Small intestine (tissue), 7 donors: Measurements from ENCODE around the gene FAM83C. TPM values are rescaled to one million over a fixed set of nuclear protein-coding genes. Genes with fewer than 3 reads are reported as not detected.
A peak's percentile ranks its signal among the peaks of the same experiment; 100 is the strongest.

Experiments
- DNase-seq, 2 donors: peaks; one replicate each; pipeline versions ENCODE4 v3.0.0 to v3.0.0-alpha.2; 2013
- FAIRE-seq: peaks from 2 replicates; lab custom pipeline; 2012; peaks lifted over from hg19 to GRCh38; lab: Jason Lieb, UNC
- H3K27ac ChIP-seq, 3 donors: one replicate each; pipeline ENCODE4 v1.5.1; 2013; ENCODE audit warnings: low read length in 2 of 3, mild to moderate bottlenecking in 2 of 3, control low read depth in 1 of 3, inconsistent platforms in 1 of 3, low read depth in 1 of 3, moderate library complexity in 1 of 3
- H3K27me3 ChIP-seq, 3 donors: one replicate each; pipeline ENCODE4 v1.6.1; 2013; ENCODE audit warnings: low read length in 3 of 3, inconsistent platforms in 1 of 3; ENCODE audit not compliant: control insufficient read depth in 3 of 3, insufficient read depth in 3 of 3
- H3K36me3 ChIP-seq, 3 donors: one replicate each; pipeline ENCODE4 v1.6.1; 2013; ENCODE audit warnings: low read length in 3 of 3, inconsistent platforms in 1 of 3, low read depth in 1 of 3, mild to moderate bottlenecking in 1 of 3, moderate library complexity in 1 of 3; ENCODE audit not compliant: control insufficient read depth in 3 of 3, insufficient read depth in 2 of 3
- H3K4me1 ChIP-seq, 3 donors: one replicate each; pipeline ENCODE4 v1.6.1; 2013; ENCODE audit warnings: low read length in 2 of 3, inconsistent platforms in 1 of 3, low read depth in 1 of 3, mild to moderate bottlenecking in 1 of 3, moderate library complexity in 1 of 3; ENCODE audit not compliant: control insufficient read depth in 3 of 3, insufficient read depth in 2 of 3
- H3K4me3 ChIP-seq, 3 donors: one replicate each; pipeline ENCODE4 v1.5.1; 2013; ENCODE audit warnings: low read length in 3 of 3, control low read depth in 1 of 3, inconsistent platforms in 1 of 3, low read depth in 1 of 3, mild to moderate bottlenecking in 1 of 3, moderate library complexity in 1 of 3
- H3K9me3 ChIP-seq, 2 donors: one replicate each; pipeline ENCODE4 v1.6.1; 2013; ENCODE audit warnings: low read depth in 1 of 2, low read length in 1 of 2; ENCODE audit not compliant: control insufficient read depth in 2 of 2, insufficient read depth in 1 of 2
- WGBS, 3 donors: extraction: QIAGEN DNeasy Blood & Tissue Kit; methylation state at CpG; one replicate each; pipeline ENCODE4 v1.1.7; 2013; 5-methylcytosine and 5-hydroxymethylcytosine counted together
- polyA plus RNA-seq, 4 donors: library from polyadenylated mRNA; stranded (reverse) in 3 of 4; unstranded in 1 of 4; fragments of 200-250 nt in 3 of 4; fragments of 120-200 nt in 1 of 4; gene quantifications; one replicate each; pipeline versions ENCODE4 v1.2.1 to v1.2.3, GENCODE V29; 2013
- donor health status: healthy with polysubstance abuse.
- donor health status: control.
- donor health status: control.
- donor health status: Bipolar disorder and iron deficiency.
- donor health status: healthy.

Gene FAM83C
- polyA plus RNA-seq, 4 donors: 0.04 to 0.27 TPM; not detected in 2

DNA sequence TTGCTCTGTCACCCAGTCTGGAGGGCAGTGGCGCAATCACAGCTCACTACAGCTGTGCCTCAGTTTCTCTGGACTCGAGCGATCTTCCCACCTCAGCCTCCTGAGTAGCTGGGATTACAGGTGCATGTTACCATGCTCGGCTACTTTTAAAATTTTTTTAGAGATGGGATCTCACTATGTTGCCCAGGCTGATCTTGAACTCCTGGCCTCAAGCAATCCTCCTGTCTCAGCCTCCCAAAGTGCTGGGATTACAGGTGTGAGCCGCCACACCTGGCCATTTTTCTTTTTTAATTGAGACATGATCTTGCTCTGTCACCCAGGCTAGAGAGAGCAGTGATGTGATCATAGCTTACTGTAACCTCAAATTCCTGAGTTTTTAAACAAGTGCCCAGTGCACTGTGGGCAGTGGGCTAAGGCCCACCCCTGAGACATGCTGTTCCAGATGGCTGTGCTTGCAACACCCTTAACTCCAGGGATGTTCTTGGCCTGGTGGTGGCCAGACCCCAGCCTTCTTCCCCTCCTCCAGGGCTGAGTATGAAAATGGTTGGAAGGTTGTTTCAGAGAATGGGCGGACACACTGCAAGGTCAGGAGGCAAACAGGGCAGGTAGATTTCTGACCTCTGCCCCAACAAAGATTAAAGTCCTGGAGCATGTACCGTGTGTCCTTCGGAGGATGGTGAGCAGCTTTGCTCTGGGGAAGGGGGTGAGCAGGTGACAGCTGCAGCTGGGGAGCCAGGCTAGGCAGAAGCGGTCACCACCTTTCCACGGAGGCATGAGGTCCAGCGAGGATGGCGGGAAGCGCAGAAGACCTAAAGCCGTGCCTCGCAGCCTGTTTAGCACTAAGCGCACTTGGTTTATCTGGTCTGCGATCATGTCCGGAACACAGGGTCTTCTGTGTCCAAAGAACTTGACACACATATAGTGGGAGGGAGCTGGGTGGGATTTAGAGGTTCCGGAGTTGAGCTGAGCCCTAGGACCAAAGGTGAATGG, 1.4 kb upstream of the FAM83C start:
- 86 to 87% (median 87%) methylated on average over 19 of the region's 19 CpGs for WGBS, 3 donors
- Histone ChIP-seq H3K9me3 (no peaks in the 10 kb centered on the region), H3K27ac (no peak overlapping the region), H3K4me1 (no peaks in the 10 kb centered on the region), H3K36me3 (no peaks in the 10 kb centered on the region), H3K27me3 (no peaks in the 10 kb centered on the region), H3K4me3 (no peak overlapping the region)
- FAIRE-seq (no peak), DNase-seq (no peak)

DNA sequence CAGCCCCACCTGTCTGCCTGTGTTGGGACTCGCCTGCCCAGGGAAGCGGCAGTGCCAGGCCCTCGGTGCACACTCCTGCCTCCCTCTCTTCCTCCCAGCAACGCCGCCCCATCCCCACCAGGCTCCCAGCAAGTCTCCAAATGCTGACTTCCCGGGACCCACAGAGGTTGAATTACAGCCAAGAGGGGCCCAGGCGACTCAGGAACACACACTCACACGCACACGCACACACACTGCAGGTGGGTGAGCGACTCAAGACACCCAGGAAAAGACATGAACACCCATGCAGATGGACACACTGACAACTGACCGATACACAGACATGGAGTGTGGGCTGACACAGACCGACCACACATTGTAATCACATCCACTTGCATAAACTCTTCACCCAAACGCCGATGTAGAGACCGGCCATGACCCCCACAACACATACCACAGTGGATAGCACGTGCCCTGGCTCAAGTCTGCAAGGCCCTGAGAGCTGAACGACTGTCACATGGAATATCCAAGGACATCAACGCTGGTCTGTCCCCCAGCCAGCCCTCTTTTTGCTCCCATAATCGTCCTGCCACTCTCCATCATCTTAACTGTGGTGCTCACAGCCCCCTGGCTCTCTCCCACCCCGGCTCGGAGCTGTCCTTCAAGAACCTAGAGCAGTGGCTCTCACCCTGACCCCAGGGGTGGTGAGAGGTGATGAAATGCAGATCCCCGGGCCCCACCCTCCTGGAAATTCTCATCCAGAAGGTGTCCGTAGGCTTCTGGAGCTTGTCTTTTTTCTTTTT, 470 bp upstream of the FAM83C start:
- FAIRE-seq (no peak), DNase-seq (no peak)
- 75 to 80% (median 78%) methylated on average over 23 of the region's 23 CpGs for WGBS, 3 donors
- Histone ChIP-seq H3K36me3 (no peaks in the 10 kb centered on the region), H3K27ac (no peak overlapping the region), H3K9me3 (no peaks in the 10 kb centered on the region), H3K4me1 (peaks cover 0 to 4% (median 0%) of the 10 kb centered on the region in 3 donors), H3K27me3 (no peaks in the 10 kb centered on the region), H3K4me3 (no peak overlapping the region)

DNA sequence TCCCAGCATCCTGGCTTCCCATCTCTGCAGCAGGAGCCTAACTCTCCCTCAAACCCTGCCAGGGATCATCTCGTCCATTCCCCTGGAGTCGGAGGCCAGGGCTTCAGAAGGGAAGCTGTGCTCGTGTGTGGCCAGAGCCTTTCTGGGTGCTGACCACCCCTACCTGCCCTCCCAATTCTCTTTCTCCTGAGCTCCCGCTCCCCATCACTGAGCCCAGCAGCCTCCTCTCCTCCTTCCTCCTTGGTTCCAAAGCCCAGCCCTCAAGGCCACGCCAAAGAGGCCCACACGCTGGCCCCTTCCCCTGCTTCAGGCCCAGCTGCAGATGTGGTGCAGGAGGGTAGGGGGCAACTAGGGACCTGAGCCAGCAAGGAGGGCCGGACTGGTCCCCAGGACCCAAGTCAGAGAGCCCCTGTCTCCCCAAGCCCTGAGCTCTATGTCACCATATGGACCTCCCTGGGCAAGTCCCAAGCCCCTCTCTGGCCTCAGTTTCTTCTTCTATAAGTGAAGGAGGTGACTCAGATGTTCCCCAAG, 1.3 kb downstream of the FAM83C start:
- no peak overlapping the region for H3K27ac ChIP-seq
- no peaks in the 10 kb centered on the region for H3K27me3 ChIP-seq
- peaks cover 0 to 19% (median 6%) of the 10 kb centered on the region in 3 donors for H3K4me1 ChIP-seq
- WGBS, 3 donors: 83 to 89% (median 84%) methylated on average over 7 of the region's 7 CpGs
- H3K36me3 ChIP-seq: no peaks in the 10 kb centered on the region
- DNase-seq (no peak), FAIRE-seq (no peak)
- H3K4me3 ChIP-seq: no peak overlapping the region
- H3K9me3 ChIP-seq: no peaks in the 10 kb centered on the region

DNA sequence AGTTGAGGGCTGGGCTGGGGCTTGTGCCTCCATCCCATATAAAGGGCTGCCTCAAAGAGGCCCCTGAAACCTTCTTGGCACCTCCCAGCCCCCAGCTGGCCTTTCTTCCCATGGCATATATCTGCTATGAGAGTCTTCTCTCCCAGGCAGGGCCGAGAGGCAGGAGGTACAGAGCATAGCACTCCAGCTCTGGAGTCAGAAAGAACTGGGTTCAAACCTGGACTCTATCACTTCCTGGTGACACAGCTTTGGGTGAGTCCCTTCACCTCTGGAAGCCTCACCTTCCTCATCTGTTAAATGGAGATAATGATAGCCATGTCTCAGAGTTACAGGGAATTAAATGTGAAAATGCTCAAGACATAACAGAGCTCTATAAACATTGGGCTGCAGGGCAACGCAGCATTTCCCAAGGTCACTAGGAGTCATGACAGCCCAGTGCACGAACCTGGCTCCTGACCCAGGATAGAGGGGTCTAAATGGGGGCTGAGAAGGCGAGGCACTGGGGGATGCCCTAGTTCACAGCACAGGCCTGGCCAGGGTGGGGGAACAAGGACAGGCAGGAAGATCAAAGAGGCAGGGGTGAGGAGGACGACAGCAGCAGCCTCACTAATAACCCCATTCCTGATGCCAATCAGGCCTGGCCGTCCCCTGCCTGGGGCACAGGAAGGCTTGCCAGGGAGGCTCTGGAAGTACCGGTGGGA, 1.9 kb downstream of the FAM83C start:
- Histone ChIP-seq H3K4me3 (no peak overlapping the region), H3K4me1 (peaks cover 0 to 25% (median 8%) of the 10 kb centered on the region in 3 donors), H3K9me3 (no peaks in the 10 kb centered on the region), H3K27me3 (no peaks in the 10 kb centered on the region), H3K27ac (no peak overlapping the region), H3K36me3 (no peaks in the 10 kb centered on the region)
- 65 to 74% (median 65%) methylated on average over 5 to 7 of the region's 7 CpGs for WGBS, 3 donors
- FAIRE-seq (no peak), DNase-seq (no peak)

DNA sequence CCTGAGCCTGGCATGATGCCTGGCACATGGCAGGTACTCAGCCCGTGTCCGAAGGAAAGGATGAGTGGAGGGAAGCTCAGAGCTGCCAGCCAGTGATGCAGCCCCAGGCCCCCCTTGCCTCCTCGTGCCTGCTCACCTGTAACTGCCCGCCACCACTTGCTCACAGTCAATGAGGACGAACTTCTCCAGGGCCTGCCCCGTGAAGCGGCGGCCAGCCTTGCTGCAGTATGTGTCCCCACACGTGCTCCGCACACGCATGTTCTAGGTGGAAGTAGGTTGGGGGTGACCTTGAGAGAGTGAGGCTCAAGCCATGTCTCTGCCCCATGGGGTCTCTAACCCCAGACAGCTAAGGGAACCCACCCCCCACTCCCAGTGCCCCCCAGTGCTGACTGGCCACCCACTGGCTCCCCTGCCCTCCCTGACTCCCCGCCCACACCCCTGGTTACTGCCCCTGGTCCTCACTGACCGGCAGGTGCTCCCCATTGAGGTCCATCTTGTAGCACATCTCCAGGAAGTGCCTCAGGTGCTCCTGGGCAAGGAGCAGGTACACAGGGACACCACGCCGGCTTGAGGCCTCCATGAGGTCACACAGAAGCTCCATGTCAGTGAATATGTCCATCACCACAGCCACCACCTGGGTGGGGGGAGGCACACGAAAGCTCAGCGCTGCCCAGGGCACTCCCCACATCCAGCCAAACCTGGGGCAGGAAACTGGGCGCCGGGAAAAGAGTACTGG, 3.7 kb downstream of the FAM83C start:
- Histone ChIP-seq H3K9me3 (no peaks in the 10 kb centered on the region), H3K4me1 (peaks cover under 1 to 31% (median 11%) of the 10 kb centered on the region in 3 donors), H3K36me3 (peaks cover 0 to 2% (median 0%) of the 10 kb centered on the region in 3 donors), H3K4me3 (no peak overlapping the region), H3K27me3 (no peaks in the 10 kb centered on the region), H3K27ac (no peak overlapping the region)
- no peak for DNase-seq
- WGBS, 3 donors: 85 to 91% (median 86%) methylated on average over 19 of the region's 19 CpGs
- FAIRE-seq: no peak

DNA sequence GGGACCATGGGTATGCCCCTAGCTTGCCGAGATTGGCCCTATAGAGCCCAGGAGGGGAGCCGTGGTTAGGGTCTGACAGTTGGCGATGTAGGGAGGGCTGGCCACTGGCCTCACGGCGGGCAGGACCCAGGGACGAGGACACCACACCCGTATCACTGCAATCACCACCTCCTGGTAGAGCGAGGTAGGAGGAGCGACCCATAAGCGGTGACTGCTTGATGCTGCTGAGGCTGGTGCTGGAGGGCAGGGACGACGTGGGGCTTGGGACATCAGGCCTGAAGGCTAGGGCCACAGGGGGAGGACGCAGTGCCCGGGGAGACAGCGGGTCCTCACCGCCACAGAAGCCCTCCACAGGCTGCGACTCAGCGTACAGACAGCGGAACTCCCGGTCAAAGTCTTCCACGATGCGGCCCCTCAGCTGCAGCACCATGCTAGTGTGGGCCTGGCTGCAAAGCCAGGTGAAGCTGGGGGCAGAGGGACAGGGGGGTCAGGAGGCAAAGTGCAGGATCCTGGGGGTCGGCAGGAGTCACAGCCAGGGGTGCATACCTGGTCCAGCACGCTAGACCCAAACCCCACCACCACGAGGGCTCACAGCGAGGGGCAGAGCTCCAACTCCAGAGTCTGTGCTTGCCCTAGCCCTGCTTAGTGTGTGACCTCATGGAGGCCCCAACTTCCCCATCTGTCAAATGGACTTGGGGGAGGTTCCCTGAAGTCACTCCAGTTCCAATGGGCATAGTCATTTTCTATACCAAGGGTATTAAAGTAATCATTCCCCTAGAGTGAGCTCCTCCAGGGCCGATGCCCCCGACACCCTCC, 4.5 kb downstream of the FAM83C start:
- FAIRE-seq (no peak), DNase-seq (no peak)
- Histone ChIP-seq H3K27ac (no peak overlapping the region), H3K36me3 (peaks cover 0 to 8% (median 0%) of the 10 kb centered on the region in 3 donors), H3K4me1 (peaks cover 5 to 35% (median 13%) of the 10 kb centered on the region in 3 donors), H3K27me3 (no peaks in the 10 kb centered on the region), H3K4me3 (no peak overlapping the region), H3K9me3 (no peaks in the 10 kb centered on the region)
- 86 to 88% (median 88%) methylated on average over 24 to 28 of the region's 28 CpGs for WGBS, 3 donors

DNA sequence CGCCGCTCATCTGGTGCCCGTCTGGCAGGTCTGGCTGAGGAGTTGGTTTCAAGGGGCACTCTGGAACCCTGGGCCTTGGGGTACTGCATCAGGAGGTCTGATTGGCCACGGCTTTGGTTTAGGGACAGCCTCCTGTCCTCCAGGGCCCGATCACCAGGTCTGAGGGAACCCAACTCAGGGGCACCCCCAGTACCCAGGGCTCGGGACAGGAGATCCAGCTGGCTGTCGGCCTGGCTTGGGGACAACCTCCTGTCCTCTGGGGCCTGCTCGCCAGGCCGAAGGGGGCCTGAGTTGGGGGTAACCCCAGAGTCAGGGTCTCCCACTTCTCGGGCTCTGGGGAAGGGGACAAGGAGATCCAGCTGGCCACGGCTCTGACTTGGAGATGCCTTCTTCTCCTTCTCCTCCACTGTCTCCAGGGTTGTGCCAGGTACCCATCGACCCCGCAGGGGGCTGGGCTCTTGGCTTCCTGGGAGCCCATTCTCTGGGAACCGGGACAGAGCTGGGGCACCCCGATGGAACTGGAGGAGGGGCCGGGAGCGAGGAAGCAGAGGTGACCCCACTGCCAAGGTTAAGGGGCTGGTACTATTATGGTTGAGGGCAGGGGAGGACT, 5.2 kb downstream of the FAM83C start:
- H3K27ac ChIP-seq: peak overlapping the region in 2 of 3 donors; percentile 86 to 87
- H3K4me3 ChIP-seq: no peak overlapping the region
- peaks cover 0 to 14% (median 0%) of the 10 kb centered on the region in 3 donors for H3K36me3 ChIP-seq
- no peak for DNase-seq
- FAIRE-seq: no peak
- H3K9me3 ChIP-seq: no peaks in the 10 kb centered on the region
- no peaks in the 10 kb centered on the region for H3K27me3 ChIP-seq
- H3K4me1 ChIP-seq: peaks cover 5 to 35% (median 13%) of the 10 kb centered on the region in 3 donors
- 87 to 89% (median 88%) methylated on average over 17 of the region's 17 CpGs for WGBS, 3 donors
